GM12878 (cell line): ENCODE results near the gene OIT3. TPM values are rescaled to one million over a fixed set of nuclear protein-coding genes. Genes with fewer than 3 reads are reported as not detected.

Experiments
- ATAC-seq: fragments of 200-7000 bp; cut with Tn5 transposase; 3 replicates; pipeline ENCODE4 v1.9.1; 2020; ENCODE audit warnings: mild to moderate bottlenecking, moderate library complexity
- BruUV-seq: library from RNA; stranded (reverse); fragments of 400-500 nt; replicated peaks from 2 replicates; lab custom pipeline; 2021; lab: Mats Ljungman, UMichigan
- CTCF ChIA-PET: fragments of 300-600 bp; sonication (Branson Sonifier 250); formaldehyde crosslinking; extraction: SDS; loops from one replicate; lab custom pipeline; 2021; ENCODE audit warnings: inconsistent platforms; lab: Yijun Ruan, JAX
- POLR2A ChIA-PET: fragments of 350-600 bp; formaldehyde crosslinking; extraction: SDS; loops from one replicate; lab custom pipeline; 2021; ENCODE audit warnings: inconsistent platforms; lab: Charles Lee
- RAD21 ChIA-PET: fragments of 300-600 bp; sonication (Branson Sonifier 250); formaldehyde crosslinking; loops from one replicate; lab custom pipeline; 2023; ENCODE audit warnings: antibody characterized with exemption; ENCODE audit not compliant: unreplicated experiment; lab: Charles Lee
- SMC1A ChIA-PET: fragments of 300-600 bp; sonication (Branson Sonifier 250); formaldehyde crosslinking; loops from one replicate; lab custom pipeline; 2023; ENCODE audit not compliant: unreplicated experiment, uncharacterized antibody; lab: Charles Lee
- DNase-seq: peaks from one replicate; pipeline ENCODE4 v3.0.0-alpha.2; 2011; ENCODE audit warnings: low read depth, low spot score
- FAIRE-seq: peaks from 3 replicates; lab custom pipeline; 2011; peaks lifted over from hg19 to GRCh38; lab: Jason Lieb, UNC
- H2AFZ ChIP-seq: 2 replicates; pipeline ENCODE4 v1.6.0; 2011; ENCODE audit warnings: low read depth, low read length, control low read depth; ENCODE audit not compliant: control insufficient read depth
- H3K27ac ChIP-seq: 2 replicates; pipeline ENCODE4 v1.5.1; 2011; ENCODE audit warnings: control low read depth; ENCODE audit not compliant: control insufficient read depth, insufficient read depth
- H3K27me3 ChIP-seq, 2 experiments: replicated peaks in 1 of 2; 2 replicates each; pipeline versions ENCODE4 v1.6.0 to v1.6.1; 2011; ENCODE audit warnings: low read length in 1 of 2; ENCODE audit not compliant: control insufficient read depth in 2 of 2, insufficient read depth in 2 of 2
- H3K36me3 ChIP-seq, 2 experiments: 2 replicates each; pipeline ENCODE4 v1.5.1; 2011; ENCODE audit warnings: low read length in 1 of 2; ENCODE audit not compliant: control insufficient read depth in 2 of 2, insufficient read depth in 2 of 2
- H3K4me1 ChIP-seq: 2 replicates; pipeline ENCODE4 v1.6.1; 2011; ENCODE audit warnings: mild to moderate bottlenecking, low read length, moderate library complexity, mixed read lengths; ENCODE audit not compliant: control insufficient read depth, insufficient read depth
- H3K4me2 ChIP-seq: 2 replicates; pipeline ENCODE4 v1.6.0; 2011; ENCODE audit warnings: control low read depth; ENCODE audit not compliant: control insufficient read depth, insufficient read depth
- H3K4me3 ChIP-seq: fragments of 200-600 bp; sonication (generic); 2 replicates; pipeline ENCODE4 v1.5.1; 2016
- H3K79me2 ChIP-seq: 2 replicates; pipeline ENCODE4 v1.6.0; 2011; ENCODE audit warnings: low read length; ENCODE audit not compliant: control insufficient read depth, insufficient read depth
- H3K9ac ChIP-seq: 2 replicates; pipeline ENCODE4 v1.8.0; 2011; ENCODE audit warnings: low read length, control low read depth, mixed read lengths; ENCODE audit not compliant: control insufficient read depth, insufficient read depth
- H3K9me3 ChIP-seq: replicated peaks from 3 replicates; pipeline ENCODE4 v1.5.1; 2011; ENCODE audit warnings: mild to moderate bottlenecking, low read length; ENCODE audit not compliant: control insufficient read depth, insufficient read depth
- H4K20me1 ChIP-seq: 2 replicates; pipeline ENCODE4 v1.6.0; 2011; ENCODE audit not compliant: control insufficient read depth, insufficient read depth
- BCL11A ChIP-seq: IDR thresholded peaks from 2 replicates; pipeline ENCODE4 v1.6.1; 2011; ENCODE audit warnings: low read depth, low read length
- EGR1 ChIP-seq, 2 experiments: IDR thresholded peaks; 1 replicate in 1 of 2; 2 replicates in 1 of 2; pipeline ENCODE4 v1.6.1; 2011 to 2012; ENCODE audit warnings: low read depth in 2 of 2, low read length in 2 of 2, borderline replicate concordance in 1 of 2, mild to moderate bottlenecking in 1 of 2, moderate library complexity in 1 of 2
- IRF4 ChIP-seq: IDR thresholded peaks from 2 replicates; pipeline ENCODE4 v1.6.1; 2011; ENCODE audit warnings: low read depth, low read length
- NFXL1 ChIP-seq: fragments of 450-650 bp; IDR thresholded peaks from 2 replicates; pipeline ENCODE4 v1.6.1; 2017; ENCODE audit warnings: antibody characterized with exemption, mild to moderate bottlenecking, borderline replicate concordance
- NFYA ChIP-seq: IDR thresholded peaks from 2 replicates; pipeline ENCODE4 v1.6.1; 2011; ENCODE audit warnings: low read depth, mild to moderate bottlenecking, low read length, improper control_type of control experiment, borderline replicate concordance
- NR2F1 ChIP-seq: fragments of 450-650 bp; conservative IDR thresholded peaks from 2 replicates; pipeline ENCODE4 v1.6.1; 2017; ENCODE audit warnings: mild to moderate bottlenecking
- PML ChIP-seq: IDR thresholded peaks from 2 replicates; pipeline ENCODE4 v1.6.1; 2012; ENCODE audit warnings: low read length, inconsistent platforms
- POLR2AphosphoS5 ChIP-seq: IDR thresholded peaks from 2 replicates; pipeline ENCODE4 v1.6.1; 2011; ENCODE audit warnings: mild to moderate bottlenecking, low read length, inconsistent platforms
- RELB ChIP-seq: fragments of 450-650 bp; IDR thresholded peaks from 2 replicates; pipeline ENCODE4 v1.6.1; 2017; ENCODE audit warnings: low read depth, mild to moderate bottlenecking, moderate library complexity
- SMAD5 ChIP-seq: IDR thresholded peaks from 2 replicates; pipeline ENCODE4 v1.6.1; 2016; ENCODE audit warnings: antibody characterized with exemption, low read depth
- TCF12 ChIP-seq: IDR thresholded peaks from 2 replicates; pipeline ENCODE4 v1.6.1; 2011; ENCODE audit warnings: low read depth, mild to moderate bottlenecking, low read length
- WRNIP1 ChIP-seq: IDR thresholded peaks from 2 replicates; pipeline ENCODE4 v1.6.1; 2011; ENCODE audit warnings: low read depth, low read length, improper control_type of control experiment, borderline replicate concordance
- WGBS: methylation state at CpG from one replicate; pipeline ENCODE4 v1.1.6; 2016; ENCODE audit warnings: low lambda C conversion rate; ENCODE audit not compliant: insufficient replicate concordance, insufficient coverage; ENCODE audit errors: missing lambda C conversion rate; 5-methylcytosine and 5-hydroxymethylcytosine counted together
- in situ Hi-C: fragments of 300-500 bp; cut with MboI; formaldehyde crosslinking; loops from 9 replicates; pipeline ENCODE4 v1.14.3; 2018; ENCODE audit warnings: mixed read lengths
- intact Hi-C: fragments of 100-400 bp; cut with micrococcal nuclease; formaldehyde crosslinking; loops from one replicate; pipeline ENCODE4 v1.14.2; 2022; ENCODE audit not compliant: unreplicated experiment
- polyA plus RNA-seq, 11 experiments: library from polyadenylated mRNA; depleted of rRNA in 4 of 11; unstranded in 6 of 11; stranded (reverse) in 5 of 11; fragments of >200 nt; fragmentation: Nextera tagmentation in 4 of 11; fragmentation: Illumina TruSeq in 1 of 11; extraction: Ambion mirVana in 4 of 11; extraction: Trizol in 1 of 11; gene quantifications; 1 replicate in 1 of 11; 2 replicates in 10 of 11; pipeline versions ENCODE4 v1.2.1 to v1.2.3, GENCODE V29; 2011 to 2016; ENCODE audit warnings: inconsistent platforms in 2 of 11, missing spikeins in 2 of 11, low read depth in 1 of 11
- total RNA-seq, 4 experiments: library from RNA; depleted of rRNA in 3 of 4; stranded (reverse); fragments of >200 nt in 3 of 4; fragmentation: Illumina TruSeq in 1 of 4; extraction: Trizol in 1 of 4; gene quantifications; 2 replicates each; pipeline versions ENCODE4 v1.2.1 to v1.2.3, GENCODE V29; 2013 to 2021
- TF ChIP-seq, protein P1 (sequence below): IDR thresholded peaks from 2 replicates; pipeline ENCODE4 v1.6.1; 2012; ENCODE audit warnings: low read depth, low read length, improper control_type of control experiment
- TF ChIP-seq, protein P2 (sequence below): IDR thresholded peaks from 2 replicates; pipeline ENCODE4 v1.6.1; 2012; ENCODE audit warnings: mild to moderate bottlenecking, low read depth, low read length

The OIT3 gene
- total and polyA plus RNA-seq, 10 of the 15 experiments (the other 5 are each of a cell fraction or from before 2014, with no cell fraction given) = not detected

GRCh38 chr10:72850861-72851260, 42.7 kb upstream of the OIT3 start (continued):
- TF ChIP-seq WRNIP1 = no peak
- no peak for TF ChIP-seq TCF12
- no peak for TF ChIP-seq EGR1 (IDR thresholded peaks at IDR 0.05; ENCODE audit: borderline replicate concordance in 1 of 2, low read depth in 2 of 2, low read length in 2 of 2)
- TF ChIP-seq, protein P1, sequence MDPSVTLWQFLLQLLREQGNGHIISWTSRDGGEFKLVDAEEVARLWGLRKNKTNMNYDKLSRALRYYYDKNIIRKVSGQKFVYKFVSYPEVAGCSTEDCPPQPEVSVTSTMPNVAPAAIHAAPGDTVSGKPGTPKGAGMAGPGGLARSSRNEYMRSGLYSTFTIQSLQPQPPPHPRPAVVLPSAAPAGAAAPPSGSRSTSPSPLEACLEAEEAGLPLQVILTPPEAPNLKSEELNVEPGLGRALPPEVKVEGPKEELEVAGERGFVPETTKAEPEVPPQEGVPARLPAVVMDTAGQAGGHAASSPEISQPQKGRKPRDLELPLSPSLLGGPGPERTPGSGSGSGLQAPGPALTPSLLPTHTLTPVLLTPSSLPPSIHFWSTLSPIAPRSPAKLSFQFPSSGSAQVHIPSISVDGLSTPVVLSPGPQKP = no peak

DNA sequence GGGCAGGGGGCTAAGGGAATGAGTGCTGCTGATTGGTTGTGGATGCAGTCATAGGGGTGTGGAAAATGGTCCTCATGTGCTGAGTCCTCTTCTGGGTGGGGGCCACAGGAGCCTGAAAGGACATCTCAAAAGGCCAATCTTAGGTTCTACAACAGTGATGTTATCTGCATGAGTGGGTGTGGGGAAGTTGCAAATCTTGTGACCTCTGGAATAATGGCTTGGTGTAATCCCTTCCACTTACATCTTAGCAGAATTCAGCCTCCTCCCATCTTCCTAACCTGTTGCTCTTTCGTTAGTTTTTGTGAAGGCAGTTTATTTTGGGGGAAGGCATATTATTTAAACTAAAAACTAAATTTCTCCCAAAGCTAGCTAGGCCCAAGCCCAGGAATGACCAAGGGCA, 42.0 kb upstream of the OIT3 start:
- ChIA-PET CTCF (interaction anchor here (0.8 kb wide), 1 partner anchor 487 kb away, joined by 3 read pairs; no protein-coding TSS in a partner anchor), RAD21 (no interaction called here), SMC1A (no interaction called here), POLR2A (interaction anchor here (0.6 to 1.0 kb wide), 2 partner anchors 9 to 756 kb away, joined by 3 to 4 read pairs; no protein-coding TSS in a partner anchor)
- H3K36me3 ChIP-seq = no peaks in the 10 kb centered on the region
- DNase-seq = no peak
- H3K27me3 ChIP-seq = no peaks in the 10 kb centered on the region
- intact Hi-C loops (no loop called here), in situ Hi-C loops (no loop called here)
- no peak overlapping the region for H3K4me2 ChIP-seq
- no peak overlapping the region for H3K4me3 ChIP-seq
- H3K9ac ChIP-seq = no peak overlapping the region
- ATAC-seq = no peak
- H4K20me1 ChIP-seq = no peaks in the 10 kb centered on the region
- WGBS = 94% methylated on average over 1 of the region's 1 CpG
- no peaks in the 10 kb centered on the region; the same call in 2 of the 3 replicates for H3K9me3 ChIP-seq
- BruUV-seq = no TSS peak
- no peak for FAIRE-seq
- H2AFZ ChIP-seq = no peak overlapping the region
- no peak overlapping the region for H3K27ac ChIP-seq
- no peaks in the 10 kb centered on the region for H3K79me2 ChIP-seq
- TF ChIP-seq, protein P2, sequence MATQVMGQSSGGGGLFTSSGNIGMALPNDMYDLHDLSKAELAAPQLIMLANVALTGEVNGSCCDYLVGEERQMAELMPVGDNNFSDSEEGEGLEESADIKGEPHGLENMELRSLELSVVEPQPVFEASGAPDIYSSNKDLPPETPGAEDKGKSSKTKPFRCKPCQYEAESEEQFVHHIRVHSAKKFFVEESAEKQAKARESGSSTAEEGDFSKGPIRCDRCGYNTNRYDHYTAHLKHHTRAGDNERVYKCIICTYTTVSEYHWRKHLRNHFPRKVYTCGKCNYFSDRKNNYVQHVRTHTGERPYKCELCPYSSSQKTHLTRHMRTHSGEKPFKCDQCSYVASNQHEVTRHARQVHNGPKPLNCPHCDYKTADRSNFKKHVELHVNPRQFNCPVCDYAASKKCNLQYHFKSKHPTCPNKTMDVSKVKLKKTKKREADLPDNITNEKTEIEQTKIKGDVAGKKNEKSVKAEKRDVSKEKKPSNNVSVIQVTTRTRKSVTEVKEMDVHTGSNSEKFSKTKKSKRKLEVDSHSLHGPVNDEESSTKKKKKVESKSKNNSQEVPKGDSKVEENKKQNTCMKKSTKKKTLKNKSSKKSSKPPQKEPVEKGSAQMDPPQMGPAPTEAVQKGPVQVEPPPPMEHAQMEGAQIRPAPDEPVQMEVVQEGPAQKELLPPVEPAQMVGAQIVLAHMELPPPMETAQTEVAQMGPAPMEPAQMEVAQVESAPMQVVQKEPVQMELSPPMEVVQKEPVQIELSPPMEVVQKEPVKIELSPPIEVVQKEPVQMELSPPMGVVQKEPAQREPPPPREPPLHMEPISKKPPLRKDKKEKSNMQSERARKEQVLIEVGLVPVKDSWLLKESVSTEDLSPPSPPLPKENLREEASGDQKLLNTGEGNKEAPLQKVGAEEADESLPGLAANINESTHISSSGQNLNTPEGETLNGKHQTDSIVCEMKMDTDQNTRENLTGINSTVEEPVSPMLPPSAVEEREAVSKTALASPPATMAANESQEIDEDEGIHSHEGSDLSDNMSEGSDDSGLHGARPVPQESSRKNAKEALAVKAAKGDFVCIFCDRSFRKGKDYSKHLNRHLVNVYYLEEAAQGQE = no peak
- no peak for TF ChIP-seq PML
- TF ChIP-seq RELB = no peak
- TF ChIP-seq NFXL1 = no peak
- no peak for TF ChIP-seq SMAD5
- no peak for TF ChIP-seq POLR2AphosphoS5
- TF ChIP-seq NFYA = no peak
- TF ChIP-seq IRF4 = no peak
- no peak for TF ChIP-seq NR2F1
- no peak for TF ChIP-seq BCL11A
- TF ChIP-seq, all 136 proteins: peak for 0
- no peaks in the 10 kb centered on the region for H3K4me1 ChIP-seq
